Stimulated activated naive CD8-positive, alpha-beta T cell treated with anti-CD3 and anti-CD28 coated beads, Interleukin-15, Interleukin-2, amounts not matched to agents 100 U/mL and 50 U/mL, for 24 hours (primary cell): ENCODE measurements around the gene PGM2.
"Not testable (repeated sequence)": the region's sequence is repeated elsewhere in the genome, so short reads cannot be mapped to it uniquely, and the experiment has no call there.

Experiments
- ATAC-seq: fragments of 150-1000 bp; cut with Tn5 transposase; one replicate; pipeline ENCODE4 v1.10.0; 2021
- DNase-seq: peaks from one replicate; pipeline ENCODE4 v3.0.0; 2021

PGM2 gene

GRCh38 chr4:37826295-37827029 lies at the start of gene PGM2:
Gene PGM2 (plus strand): TSS chr4:37826686. CDS start chr4:37826733, 47 bp downstream.
- DNase-seq: peak; percentile 93
- ATAC-seq: peak; percentile 96

- no peak for DNase-seq
- no peak for ATAC-seq
Measured at GRCh38 chr4:37779896-37780295, 46.6 kb upstream of the PGM2 start.

- no peak for ATAC-seq
Measured at GRCh38 chr4:37780444-37781130, 45.9 kb upstream of the PGM2 start.

GRCh38 chr4:37781131-37781455 lies 45.4 kb upstream of the PGM2 start:
- ATAC-seq (no peak), DNase-seq (no peak)

More at GRCh38 chr4:37780444-37781130, 45.9 kb upstream of the PGM2 start:
- peak; percentile 17 for DNase-seq

- not testable (repeated sequence) for ATAC-seq, DNase-seq
Measured at GRCh38 chr4:37786267-37786666, 40.2 kb upstream of the PGM2 start.

- DNase-seq: not testable (repeated sequence)
Measured at GRCh38 chr4:37787883-37788460, 38.5 kb upstream of the PGM2 start.

GRCh38 chr4:37788819-37789218 lies 37.7 kb upstream of the PGM2 start:
- ATAC-seq: no peak
- DNase-seq: no peak

More at GRCh38 chr4:37787883-37788460, 38.5 kb upstream of the PGM2 start:
- ATAC-seq: not testable (repeated sequence)

- ATAC-seq: no peak
- DNase-seq: no peak
Measured at GRCh38 chr4:37792241-37792640, 34.2 kb upstream of the PGM2 start.

- DNase-seq: no peak
Measured at GRCh38 chr4:37793562-37793961, 32.9 kb upstream of the PGM2 start.

GRCh38 chr4:37794056-37794455 lies 32.4 kb upstream of the PGM2 start:
- no peak for DNase-seq
- no peak for ATAC-seq

More at GRCh38 chr4:37793562-37793961, 32.9 kb upstream of the PGM2 start:
- no peak for ATAC-seq

GRCh38 chr4:37795581-37796195 lies 30.8 kb upstream of the PGM2 start:
- ATAC-seq: no peak
- DNase-seq: no peak

GRCh38 chr4:37797374-37797773 lies 29.1 kb upstream of the PGM2 start:
- DNase-seq: no peak
- ATAC-seq: no peak

GRCh38 chr4:37797923-37798322 lies 28.6 kb upstream of the PGM2 start:
- no peak for DNase-seq
- ATAC-seq: no peak

GRCh38 chr4:37798616-37799015 lies 27.9 kb upstream of the PGM2 start:
- DNase-seq (no peak), ATAC-seq (no peak)

GRCh38 chr4:37799941-37800554 lies 26.4 kb upstream of the PGM2 start:
- DNase-seq (no peak), ATAC-seq (no peak)

GRCh38 chr4:37802068-37802666 lies 24.3 kb upstream of the PGM2 start:
- DNase-seq (no peak), ATAC-seq (no peak)

GRCh38 chr4:37803348-37803973 lies 23.0 kb upstream of the PGM2 start:
- ATAC-seq (no peak), DNase-seq (no peak)

- no peak for ATAC-seq
Measured at GRCh38 chr4:37805091-37805490, 21.4 kb upstream of the PGM2 start.

GRCh38 chr4:37812713-37813112 lies 13.8 kb upstream of the PGM2 start:
- DNase-seq (no peak), ATAC-seq (no peak)

More at GRCh38 chr4:37805091-37805490, 21.4 kb upstream of the PGM2 start:
- no peak for DNase-seq

- DNase-seq (no peak), ATAC-seq (no peak)
Measured at GRCh38 chr4:37815591-37815990, 10.9 kb upstream of the PGM2 start.

GRCh38 chr4:37816006-37816405 lies 10.5 kb upstream of the PGM2 start:
- no peak for ATAC-seq
- no peak for DNase-seq
